ENCODE results near the gene CCL2.
"Not testable (repeated sequence)": the region's sequence is repeated elsewhere in the genome, so short reads cannot be mapped to it uniquely, and the experiment has no call there.

Gene CCL2

DNA sequence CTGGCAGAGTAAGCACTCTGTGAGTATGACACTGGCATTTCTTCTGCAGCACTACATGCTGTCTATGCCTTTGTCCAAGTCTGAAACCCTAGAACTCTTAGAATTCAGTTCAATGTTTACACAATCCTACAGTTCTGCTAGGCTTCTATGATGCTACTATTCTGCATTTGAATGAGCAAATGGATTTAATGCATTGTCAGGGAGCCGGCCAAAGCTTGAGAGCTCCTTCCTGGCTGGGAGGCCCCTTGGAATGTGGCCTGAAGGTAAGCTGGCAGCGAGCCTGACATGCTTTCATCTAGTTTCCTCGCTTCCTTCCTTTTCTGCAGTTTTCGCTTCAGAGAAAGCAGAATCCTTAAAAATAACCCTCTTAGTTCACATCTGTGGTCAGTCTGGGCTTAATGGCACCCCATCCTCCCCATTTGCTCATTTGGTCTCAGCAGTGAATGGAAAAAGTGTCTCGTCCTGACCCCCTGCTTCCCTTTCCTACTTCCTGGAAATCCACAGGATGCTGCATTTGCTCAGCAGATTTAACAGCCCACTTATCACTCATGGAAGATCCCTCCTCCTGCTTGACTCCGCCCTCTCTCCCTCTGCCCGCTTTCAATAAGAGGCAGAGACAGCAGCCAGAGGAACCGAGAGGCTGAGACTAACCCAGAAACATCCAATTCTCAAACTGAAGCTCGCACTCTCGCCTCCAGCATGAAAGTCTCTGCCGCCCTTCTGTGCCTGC lies at the start of gene CCL2:
TSS of gene CCL2 (plus strand) at position 635 of the 730 bp plus-strand sequence. CDS start at position 700, 65 bp downstream.
- DNase-seq: no peak

DNA sequence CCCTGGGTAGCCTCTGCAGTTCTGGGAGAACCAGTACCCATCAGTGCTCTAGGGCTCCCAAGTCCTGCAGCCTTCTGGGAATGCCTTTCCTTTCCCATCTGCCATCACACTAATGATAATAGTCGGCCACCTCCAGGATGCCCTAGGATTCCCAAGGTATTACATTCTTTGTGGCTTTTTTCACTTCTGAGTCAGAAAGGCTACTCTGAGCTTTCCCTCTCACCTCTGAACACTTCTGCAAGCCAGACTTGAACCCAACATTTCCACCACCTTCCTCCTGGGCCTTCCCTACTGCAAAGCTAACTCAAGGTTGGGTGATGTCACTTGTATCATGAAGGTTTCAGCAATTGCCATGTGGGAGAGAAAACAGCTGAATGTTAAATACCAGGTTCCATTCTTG lies 49.7 kb upstream of the CCL2 start:
- DNase-seq: no peak

DNA sequence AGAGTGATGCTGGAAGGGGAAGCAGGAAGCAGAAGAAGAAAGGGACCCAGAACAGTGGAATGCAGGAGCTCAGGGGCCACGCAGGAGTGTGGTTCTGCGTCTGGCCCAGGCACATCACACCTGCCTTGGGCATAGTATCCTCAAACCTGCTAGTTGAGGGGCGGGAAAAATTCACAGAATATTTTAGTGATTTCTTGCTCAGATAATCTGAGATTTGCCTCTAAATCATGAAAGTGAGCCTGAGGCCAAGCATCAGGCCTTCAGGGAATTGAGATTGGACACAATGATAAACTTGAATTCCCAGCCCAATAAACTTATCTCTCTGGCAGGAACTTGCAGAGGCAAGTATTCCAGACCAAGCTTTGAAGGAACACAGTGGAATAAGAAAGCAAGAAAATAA lies 48.5 kb upstream of the CCL2 start:
- no peak for DNase-seq

- no peak for DNase-seq
Measured at GRCh38 chr17:34207572-34207971, 47.5 kb upstream of the CCL2 start.

- no peak for DNase-seq
Measured at GRCh38 chr17:34218748-34219147, 36.3 kb upstream of the CCL2 start.

DNA sequence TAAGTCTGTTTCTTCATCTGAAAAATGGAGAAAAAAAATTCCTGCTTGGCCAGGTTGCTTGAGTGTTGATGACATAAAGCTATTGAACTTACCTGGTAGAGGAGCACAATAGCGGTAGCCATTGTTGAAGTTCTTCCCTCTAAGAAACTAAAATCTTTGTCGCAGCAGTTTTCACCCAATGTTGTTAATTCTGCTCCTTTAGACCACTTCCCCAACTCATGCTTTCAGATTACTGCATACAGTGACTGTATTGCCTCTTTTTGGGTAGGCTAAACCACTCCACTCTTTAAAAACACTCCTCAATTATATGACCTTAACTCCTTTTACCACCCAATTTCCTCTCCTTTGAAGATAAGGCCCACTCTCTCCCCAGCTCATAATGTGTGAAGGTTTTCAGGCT lies 35.7 kb upstream of the CCL2 start:
- DNase-seq: no peak

DNA sequence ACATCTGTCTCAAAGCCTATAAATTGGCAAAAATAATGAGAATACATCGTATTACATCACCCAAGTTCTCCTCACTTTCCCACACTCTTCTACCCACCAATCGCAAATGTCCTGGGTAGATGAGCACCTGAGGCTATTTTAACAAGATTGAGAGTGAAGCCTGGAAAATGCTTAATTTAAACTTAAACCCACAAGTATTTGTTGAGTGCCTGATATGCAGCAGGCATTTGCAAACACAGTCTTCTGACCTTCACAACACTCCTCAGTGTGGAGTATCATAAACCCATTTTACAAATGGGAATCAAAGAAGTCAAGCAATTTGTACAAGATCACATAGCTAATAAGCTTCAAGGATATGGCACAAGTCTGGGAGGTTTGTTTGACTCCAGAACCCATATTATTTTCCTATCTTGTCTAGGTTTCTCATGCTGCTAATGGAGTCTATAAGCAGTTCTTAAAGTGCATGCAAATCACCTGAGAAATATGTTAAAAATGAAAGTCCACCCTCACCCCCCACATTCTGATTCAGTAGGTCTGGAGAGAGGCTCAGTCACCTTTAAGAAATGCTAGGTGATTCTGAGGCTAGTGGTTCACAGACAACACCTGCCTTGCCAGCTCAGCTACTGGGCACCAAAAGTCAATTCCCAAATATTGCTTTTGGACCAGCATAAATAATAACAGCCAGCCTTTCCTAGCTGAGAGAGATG lies 34.9 kb upstream of the CCL2 start:
- no peak for DNase-seq

- DNase-seq: no peak
Measured at GRCh38 chr17:34220752-34221395, 34.2 kb upstream of the CCL2 start.

- DNase-seq: no peak
Measured at GRCh38 chr17:34221411-34221810, 33.7 kb upstream of the CCL2 start.

DNA sequence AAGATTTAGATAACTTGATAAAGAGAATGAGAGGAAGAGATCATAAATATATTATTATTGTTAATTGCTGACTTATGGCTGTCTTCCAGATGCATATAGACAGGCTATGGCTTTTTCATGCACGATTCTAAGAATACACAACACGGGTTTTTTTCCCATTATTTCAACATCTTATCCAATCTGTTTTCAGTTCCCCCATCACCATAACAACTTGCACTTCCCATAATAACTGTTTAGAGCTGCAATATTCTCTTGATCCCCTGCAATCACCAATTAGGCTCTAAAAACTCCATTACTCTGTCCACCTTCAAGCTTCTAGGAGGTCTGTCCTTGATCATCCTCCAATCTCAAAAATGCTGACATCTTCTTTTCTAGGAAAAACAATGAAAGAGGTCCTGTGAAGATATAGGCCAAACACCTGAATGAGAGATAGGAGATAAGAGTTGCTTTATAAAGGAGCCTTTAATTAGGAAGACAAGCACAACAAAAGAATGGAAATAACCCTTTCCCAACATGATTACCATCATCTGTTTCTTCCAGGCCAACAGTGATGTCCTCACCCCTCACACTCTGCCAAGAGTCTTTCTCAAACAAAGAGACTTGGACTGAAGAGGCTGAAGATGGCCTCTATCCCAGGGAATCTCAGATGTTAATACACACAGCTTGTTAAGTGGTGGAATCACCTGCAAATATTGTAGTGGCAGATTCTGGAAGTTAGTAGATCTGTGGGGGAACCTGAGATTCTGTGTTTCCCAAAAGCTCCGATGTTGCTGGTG lies 32.2 kb upstream of the CCL2 start:
- DNase-seq: no peak

DNA sequence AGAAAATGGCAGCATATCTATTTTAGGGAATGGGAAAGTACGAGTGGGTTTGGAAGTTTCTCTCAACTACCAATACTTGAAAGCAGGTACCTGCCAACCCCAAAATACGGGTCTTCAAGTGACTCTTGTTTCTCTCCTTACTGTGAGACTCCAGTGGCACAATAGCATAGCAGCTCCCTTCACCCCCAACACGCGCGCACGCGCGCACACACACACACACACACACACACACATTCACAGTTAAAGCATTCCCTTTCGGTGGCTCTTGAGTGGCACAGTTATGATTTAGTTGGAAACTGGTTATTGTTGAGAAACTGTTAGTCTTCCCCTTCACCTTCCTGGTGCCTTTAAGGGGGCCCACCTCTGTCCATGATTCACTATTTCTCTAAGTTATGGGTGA lies 30.0 kb upstream of the CCL2 start:
- no peak for DNase-seq

DNA sequence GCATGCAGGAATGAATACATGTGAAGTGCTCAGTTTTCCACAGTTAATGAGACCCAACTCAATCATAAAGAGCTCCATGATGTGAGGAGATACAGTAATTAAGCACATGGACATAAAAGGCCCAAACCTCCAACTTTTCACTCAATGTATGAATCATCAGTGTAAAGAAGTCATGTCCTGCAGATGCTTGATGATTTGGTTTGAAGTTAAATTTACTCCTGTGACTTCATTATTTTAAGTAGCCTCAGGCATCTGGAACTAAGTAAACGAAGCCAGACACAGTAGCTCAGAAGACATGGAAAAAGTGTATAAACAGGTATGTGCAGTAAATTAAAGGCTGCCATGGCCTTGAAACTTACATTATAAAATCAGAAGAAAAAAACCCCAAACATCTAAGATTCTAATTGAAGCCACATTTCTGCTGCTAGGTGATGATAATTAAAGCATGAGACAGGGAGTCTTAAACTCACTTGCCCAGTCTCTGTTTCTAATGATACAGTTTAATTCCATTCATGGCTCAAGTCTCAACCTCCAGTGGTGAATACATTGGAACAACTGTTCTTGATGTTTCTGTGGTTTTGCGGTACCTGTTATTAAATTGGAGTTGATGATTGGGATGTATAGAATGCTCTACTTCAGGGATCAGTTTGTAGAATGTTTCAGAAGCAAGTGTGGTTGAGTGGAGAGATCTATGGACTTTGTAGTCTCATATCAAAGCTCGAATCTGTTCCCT lies 28.9 kb upstream of the CCL2 start:
- no peak for DNase-seq

DNA sequence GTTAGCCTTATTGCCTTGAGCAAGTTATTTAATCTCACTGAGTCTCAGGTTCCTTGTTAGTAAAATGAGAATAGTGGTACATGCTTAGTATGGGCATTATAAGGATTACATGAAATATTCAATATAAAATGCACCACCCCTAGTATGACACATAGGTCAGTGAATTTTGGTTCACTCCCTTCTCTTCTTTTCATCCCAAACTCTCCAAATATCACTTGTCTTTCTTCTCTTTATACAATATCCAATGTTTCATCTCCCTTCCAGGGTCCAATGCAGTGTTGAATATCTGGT lies 28.4 kb upstream of the CCL2 start:
- no peak for DNase-seq

DNA sequence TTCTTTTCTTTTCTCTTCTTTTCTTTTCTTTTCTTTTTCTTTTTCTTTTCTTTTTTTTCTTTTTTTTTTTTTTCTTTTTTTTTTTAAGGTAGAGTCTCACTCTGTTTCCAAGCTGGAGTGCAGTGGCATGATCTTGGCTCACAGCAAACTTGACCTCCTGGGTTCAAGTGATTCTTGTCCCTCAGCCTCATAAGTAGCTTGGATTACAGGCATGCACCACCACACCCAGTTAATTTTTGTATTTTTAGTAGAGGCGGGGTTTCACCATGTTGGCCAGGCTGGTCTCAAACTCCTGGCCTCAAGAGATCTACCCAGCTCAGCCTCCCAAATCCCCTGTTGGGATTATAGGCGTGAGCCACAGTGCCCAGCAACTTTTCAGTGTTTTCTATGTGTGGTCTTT lies 27.8 kb upstream of the CCL2 start:
- DNase-seq: not testable (repeated sequence)

GRCh38 chr17:34227707-34228106 lies 27.4 kb upstream of the CCL2 start:
- DNase-seq: no peak

GRCh38 chr17:34228781-34229180 lies 26.3 kb upstream of the CCL2 start:
- no peak for DNase-seq

DNA sequence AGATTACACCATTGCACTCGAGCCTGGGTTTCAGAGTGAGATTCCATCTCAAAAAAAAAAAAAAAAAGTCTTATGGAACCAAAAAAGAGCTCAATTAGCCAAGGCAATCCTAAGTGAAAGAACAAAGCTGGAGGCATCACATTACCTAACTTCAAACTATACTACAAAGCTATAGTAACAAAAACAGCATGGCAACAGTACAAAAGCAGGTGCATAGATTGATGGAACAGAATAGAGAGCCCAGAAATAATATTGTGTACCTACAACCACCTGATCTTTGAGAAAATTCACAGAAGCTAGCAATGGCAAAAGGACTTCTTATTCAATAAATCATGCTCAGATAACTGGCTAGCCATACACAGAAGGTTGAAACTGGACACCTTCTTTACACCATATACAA lies 24.7 kb upstream of the CCL2 start:
- DNase-seq: no peak

DNA sequence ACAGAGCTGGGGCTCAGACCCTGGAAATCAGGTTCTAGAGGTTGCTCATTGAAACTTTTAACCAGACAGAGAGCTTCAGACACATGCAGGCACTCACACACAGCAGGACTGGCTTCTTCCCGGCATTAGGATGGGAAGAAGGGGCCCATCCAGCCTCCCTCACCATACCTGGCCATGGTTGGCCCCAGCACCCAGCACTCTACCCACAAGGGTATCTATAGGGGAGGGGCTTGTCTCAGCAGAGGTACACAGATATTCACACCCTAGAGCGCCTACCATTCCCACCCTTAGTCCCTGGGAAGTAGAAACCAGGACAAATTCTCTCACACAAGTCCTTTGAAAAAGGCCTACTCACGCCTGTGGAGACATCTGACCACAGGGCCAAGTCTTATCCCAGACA lies 20.5 kb upstream of the CCL2 start:
- DNase-seq: no peak

DNA sequence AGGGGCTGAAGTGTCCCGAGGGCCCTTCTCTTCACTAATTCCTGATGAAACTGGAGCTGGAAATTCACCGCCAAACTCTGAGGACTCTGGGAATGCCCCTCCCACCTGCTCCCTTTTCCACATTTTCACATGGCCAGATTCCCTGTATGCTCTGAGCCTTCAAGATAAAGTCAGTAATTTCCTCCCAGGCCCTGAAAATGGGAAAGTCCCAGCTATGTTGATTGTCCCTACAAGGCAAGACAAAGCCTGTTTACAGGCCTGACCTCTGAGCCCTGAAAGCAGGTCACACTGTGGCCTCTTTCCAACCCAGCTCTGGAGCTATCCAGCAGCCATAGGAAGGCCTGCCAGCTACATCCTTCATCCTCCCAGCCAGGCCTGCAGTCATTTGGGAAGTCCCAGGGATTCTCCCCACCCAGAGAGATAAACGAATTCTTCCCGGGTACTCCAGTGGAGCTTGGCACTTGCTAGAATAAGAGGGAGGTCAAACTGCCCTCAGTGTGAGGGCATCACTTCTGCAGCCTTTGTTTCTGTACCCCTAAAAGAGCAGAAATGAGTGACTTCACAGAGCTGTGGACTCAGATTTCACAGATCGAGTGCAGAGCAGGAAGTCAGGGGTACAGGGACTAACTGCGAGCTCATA lies 19.6 kb upstream of the CCL2 start:
- no peak for DNase-seq

- no peak for DNase-seq
Measured at GRCh38 chr17:34236281-34236892, 18.7 kb upstream of the CCL2 start.

GRCh38 chr17:34237458-34237857 lies 17.6 kb upstream of the CCL2 start:
- no peak for DNase-seq

- DNase-seq: no peak
Measured at GRCh38 chr17:34241062-34241461, 14.0 kb upstream of the CCL2 start.
